Activated naive CD4-positive, alpha-beta T cell treated with anti-CD3 and anti-CD28 coated beads for 36 hours (primary cell): ENCODE data around the gene C16orf92. TPM values are rescaled to one million over a fixed set of nuclear protein-coding genes. Genes with fewer than 3 reads are reported as not detected.
A peak's percentile ranks its signal among the peaks of the same experiment; 100 is the strongest.
"Not testable (repeated sequence)": the region's sequence is repeated elsewhere in the genome, so short reads cannot be mapped to it uniquely, and the experiment has no call there.

Experiments used
- CTCF ChIA-PET: fragments of 350-600 bp; sonication (Branson Sonifier 250); formaldehyde crosslinking; loops from one replicate; lab custom pipeline; 2021; ENCODE audit warnings: antibody characterized with exemption; lab: Charles Lee
- DNase-seq: peaks from one replicate; pipeline ENCODE4 v3.0.0-alpha.2; 2020
- H3K27ac Mint-ChIP-seq: one replicate; pipeline ENCODE4 v1.8.0; 2021; ENCODE audit warnings: mild to moderate bottlenecking, mixed read lengths
- H3K27me3 Mint-ChIP-seq: one replicate; pipeline ENCODE4 v1.8.0; 2021; ENCODE audit warnings: low read depth, mixed read lengths
- H3K36me3 Mint-ChIP-seq: one replicate; pipeline ENCODE4 v1.8.0; 2021; ENCODE audit warnings: low read depth, mixed read lengths
- H3K4me1 Mint-ChIP-seq: one replicate; pipeline ENCODE4 v1.8.0; 2021; ENCODE audit warnings: low read depth, mixed read lengths
- H3K4me3 Mint-ChIP-seq: one replicate; pipeline ENCODE4 v1.8.0; 2021; ENCODE audit warnings: mild to moderate bottlenecking, moderate library complexity, mixed read lengths
- H3K9me3 Mint-ChIP-seq: one replicate; pipeline ENCODE4 v1.8.0; 2021; ENCODE audit warnings: mixed read lengths
- intact Hi-C: fragments of 100-400 bp; cut with micrococcal nuclease; formaldehyde crosslinking; loops from one replicate; pipeline ENCODE4 v1.15.1; 2023
- total RNA-seq, 2 experiments: library from RNA; stranded (reverse); gene quantifications; one replicate each; pipeline ENCODE4 v1.2.3, GENCODE V29; 2021

Gene C16orf92
- total RNA-seq, 2 experiments from 2014 or later = not detected

GRCh38 chr16:30032083-30032819 is 9.3 kb downstream of the C16orf92 start:
- DNase-seq = peak; percentile 81
- peaks cover 38% of the 10 kb centered on the region for H3K27me3 Mint-ChIP-seq
- CTCF ChIA-PET = interaction anchor here (0.5 to 3.8 kb wide), 42 partner anchors 9 to 420 kb away, joined by 3 to 26 read pairs (median 4); partner anchors contain the start of genes C16orf92, CDIPT, KCTD13 and TAOK2
- H3K27ac Mint-ChIP-seq = no peak overlapping the region
- no peaks in the 10 kb centered on the region for H3K36me3 Mint-ChIP-seq
- peaks cover 10% of the 10 kb centered on the region for H3K4me1 Mint-ChIP-seq
- intact Hi-C loops = loop anchor here (1.0 kb wide), 1 partner anchor 22 kb away; no protein-coding TSS in a partner anchor
- H3K4me3 Mint-ChIP-seq = no peak overlapping the region
- no peaks in the 10 kb centered on the region for H3K9me3 Mint-ChIP-seq

GRCh38 chr16:30033270-30033669 is 10.3 kb downstream of the C16orf92 start:
- Mint-ChIP-seq H3K4me3 (no peak overlapping the region), H3K27me3 (peaks cover 28% of the 10 kb centered on the region), H3K9me3 (no peaks in the 10 kb centered on the region), H3K27ac (no peak overlapping the region), H3K4me1 (peaks cover 9% of the 10 kb centered on the region), H3K36me3 (no peaks in the 10 kb centered on the region)
- DNase-seq = no peak
- CTCF ChIA-PET = interaction anchor here (0.7 to 3.8 kb wide), 11 partner anchors 10 to 1081 kb away, joined by 3 to 26 read pairs (median 6); partner anchors contain the start of genes C16orf92 and CDIPT
- intact Hi-C loops = no loop called here

DNA sequence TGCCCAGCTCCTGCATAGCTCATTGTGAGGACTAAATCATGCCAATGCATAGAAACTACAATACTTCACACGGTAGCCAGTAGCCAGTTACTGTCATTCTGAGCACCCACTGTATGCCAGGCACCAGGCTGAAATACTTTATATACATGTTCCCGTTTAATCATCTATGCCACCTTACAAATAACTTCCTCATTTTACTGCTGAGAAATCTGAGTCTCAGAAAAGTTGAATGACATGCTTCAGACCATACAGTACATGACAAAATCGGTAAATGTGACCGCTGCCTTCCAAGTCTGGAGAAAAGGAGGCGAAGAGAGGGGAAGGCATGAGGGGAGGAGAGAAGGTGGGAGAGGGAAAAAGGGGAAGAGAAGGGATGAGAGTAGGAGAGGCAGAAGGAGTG is 17.2 kb downstream of the C16orf92 start:
- CTCF ChIA-PET = interaction anchor here (0.8 to 1.6 kb wide), 5 partner anchors 8 to 349 kb away, joined by 3 to 7 read pairs (median 6); no protein-coding TSS in a partner anchor
- no peak for DNase-seq
- H3K9me3 Mint-ChIP-seq = no peaks in the 10 kb centered on the region
- intact Hi-C loops = no loop called here
- no peaks in the 10 kb centered on the region for H3K4me1 Mint-ChIP-seq
- no peak overlapping the region for H3K4me3 Mint-ChIP-seq
- H3K27ac Mint-ChIP-seq = no peak overlapping the region
- H3K27me3 Mint-ChIP-seq = peaks cover 2% of the 10 kb centered on the region
- no peaks in the 10 kb centered on the region for H3K36me3 Mint-ChIP-seq

- H3K4me3 Mint-ChIP-seq, H3K27me3 Mint-ChIP-seq, H3K36me3 Mint-ChIP-seq, DNase-seq, H3K27ac Mint-ChIP-seq, H3K4me1 Mint-ChIP-seq, H3K9me3 Mint-ChIP-seq, intact Hi-C loops: not testable (repeated sequence)
- CTCF ChIA-PET = interaction anchor here (0.6 to 1.6 kb wide), 3 partner anchors 9 to 15 kb away, joined by 6 to 7 read pairs (median 6); no protein-coding TSS in a partner anchor
These were observed 17.7 kb downstream of the C16orf92 start for GRCh38 chr16:30040690-30041089.

DNA sequence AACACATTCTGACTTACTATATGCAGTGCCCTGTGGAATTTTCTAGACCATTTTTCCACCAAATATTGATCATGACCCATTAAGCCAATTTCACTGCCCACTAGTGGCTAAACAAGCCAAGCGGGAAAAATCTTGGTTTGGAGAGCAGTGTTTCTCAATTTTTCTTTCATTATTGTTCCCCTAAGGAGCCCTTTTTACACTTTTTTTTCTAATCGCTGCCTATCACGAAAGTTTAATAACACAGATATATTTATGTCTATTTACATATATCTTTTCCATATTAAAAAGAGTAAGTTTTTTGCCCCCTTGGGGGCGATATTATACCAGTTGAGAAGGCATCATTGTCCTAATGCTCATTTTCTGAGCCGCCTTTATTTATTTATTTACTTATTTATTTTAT is 18.8 kb downstream of the C16orf92 start:
- Mint-ChIP-seq H3K9me3 (no peaks in the 10 kb centered on the region), H3K27me3 (no peaks in the 10 kb centered on the region), H3K36me3 (no peaks in the 10 kb centered on the region), H3K4me1 (no peaks in the 10 kb centered on the region), H3K4me3 (no peak overlapping the region), H3K27ac (no peak overlapping the region)
- no peak for DNase-seq
- intact Hi-C loops = no loop called here
- CTCF ChIA-PET = interaction anchor here (0.7 to 1.6 kb wide), 5 partner anchors 10 to 360 kb away, joined by 3 to 7 read pairs (median 4); no protein-coding TSS in a partner anchor

DNA sequence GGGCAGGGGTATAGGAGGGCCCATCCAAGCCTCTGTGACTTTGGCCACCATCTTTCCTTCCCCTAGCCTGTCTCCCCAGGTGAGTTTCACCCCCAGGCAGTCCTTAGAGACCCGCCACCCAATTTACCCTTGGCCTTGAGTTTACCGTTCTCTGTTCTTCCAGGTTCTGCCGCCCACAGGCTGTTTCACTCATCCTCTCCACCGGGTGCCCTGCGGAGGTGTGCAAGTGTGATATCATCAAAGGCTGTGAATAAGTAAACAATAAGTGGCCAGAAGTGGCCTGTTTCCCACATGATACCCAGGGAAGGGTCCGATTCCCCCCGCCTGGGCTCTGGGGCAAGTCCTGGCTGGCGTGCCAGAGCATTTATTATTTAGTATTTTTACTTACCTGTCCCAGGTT is 23.2 kb downstream of the C16orf92 start:
- Mint-ChIP-seq H3K27ac (no peak overlapping the region), H3K4me3 (no peak overlapping the region), H3K4me1 (no peaks in the 10 kb centered on the region), H3K27me3 (no peaks in the 10 kb centered on the region), H3K36me3 (no peaks in the 10 kb centered on the region), H3K9me3 (no peaks in the 10 kb centered on the region)
- no peak for DNase-seq
- CTCF ChIA-PET = interaction anchor here (2.4 kb wide), 1 partner anchor 14 kb away, joined by 6 read pairs; no protein-coding TSS in a partner anchor
- intact Hi-C loops = no loop called here

DNA sequence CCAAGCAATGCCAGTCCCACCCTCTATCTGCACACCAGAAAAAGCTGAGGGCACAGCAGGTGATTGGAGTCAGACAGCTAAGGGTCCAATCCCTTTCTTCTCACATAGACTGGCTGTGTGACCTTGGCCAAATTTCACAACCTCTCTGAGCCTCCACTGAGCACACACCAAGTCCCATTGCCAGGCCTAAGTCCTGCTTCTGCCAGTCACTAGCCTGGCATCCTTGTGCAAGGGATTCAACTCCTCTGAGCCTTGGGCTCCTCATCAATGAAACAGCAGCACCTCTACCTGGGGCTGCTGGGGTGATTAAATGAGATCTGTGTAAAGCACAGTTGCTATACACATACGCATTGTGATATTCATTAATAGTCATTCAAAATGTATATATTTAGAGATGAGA is 23.6 kb downstream of the C16orf92 start:
- Mint-ChIP-seq H3K27me3 (no peaks in the 10 kb centered on the region), H3K4me1 (peaks cover 2% of the 10 kb centered on the region), H3K4me3 (no peak overlapping the region), H3K9me3 (no peaks in the 10 kb centered on the region), H3K36me3 (no peaks in the 10 kb centered on the region), H3K27ac (no peak overlapping the region)
- intact Hi-C loops = no loop called here
- no peak for DNase-seq
- CTCF ChIA-PET = interaction anchor here (2.4 kb wide), 1 partner anchor 14 kb away, joined by 6 read pairs; no protein-coding TSS in a partner anchor

DNA sequence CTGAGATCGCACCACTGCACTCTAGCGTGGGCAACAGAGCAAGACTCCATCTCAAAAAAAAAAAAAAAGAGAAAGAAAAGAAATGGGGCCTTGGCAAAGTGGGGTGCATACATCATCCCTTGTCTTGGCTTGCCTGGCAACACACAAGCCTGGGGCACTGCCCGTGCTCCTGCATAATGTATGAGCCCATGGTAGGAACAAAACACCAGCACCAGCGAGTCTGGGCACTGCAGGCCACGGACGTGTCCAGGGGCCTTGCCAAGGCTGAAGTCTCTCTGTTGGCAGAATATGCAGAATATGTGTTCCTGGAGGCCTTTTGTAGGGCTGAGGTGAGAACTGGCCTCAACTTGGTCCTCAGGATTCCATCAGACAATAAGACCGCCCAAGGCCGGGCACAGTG is 26.9 kb downstream of the C16orf92 start:
- Mint-ChIP-seq H3K27me3 (no peaks in the 10 kb centered on the region), H3K9me3 (no peaks in the 10 kb centered on the region), H3K27ac (no peak overlapping the region), H3K4me3 (no peak overlapping the region), H3K4me1 (peaks cover 15% of the 10 kb centered on the region), H3K36me3 (no peaks in the 10 kb centered on the region)
- DNase-seq = no peak
- intact Hi-C loops = no loop called here
- CTCF ChIA-PET = interaction anchor here (0.7 to 1.8 kb wide), 3 partner anchors 18 to 271 kb away, joined by 3 to 9 read pairs (median 3); partner anchors contain the start of gene TLCD3B

DNA sequence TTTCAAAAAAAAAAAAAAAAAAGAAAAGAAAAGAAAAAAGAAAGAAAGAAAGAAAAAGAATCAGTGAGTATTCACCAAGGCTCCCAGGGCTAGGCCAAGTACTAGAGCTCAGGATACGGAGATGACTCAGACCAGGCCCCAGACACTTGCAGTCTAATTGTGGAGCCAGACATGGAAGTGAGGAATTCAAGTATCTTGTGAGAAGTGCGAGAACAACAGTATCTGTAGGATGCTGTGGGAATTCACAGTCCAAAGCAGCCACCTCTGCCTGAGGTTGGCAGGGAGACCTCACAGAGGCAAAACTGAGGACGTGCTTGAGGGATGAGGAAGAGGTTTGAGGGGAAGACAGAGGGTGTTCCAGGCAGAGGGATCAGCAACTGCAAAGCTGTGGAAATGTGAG is 28.5 kb downstream of the C16orf92 start:
- DNase-seq = no peak

GRCh38 chr16:30052671-30053372 is 29.8 kb downstream of the C16orf92 start:
- H3K27ac Mint-ChIP-seq = peak overlapping the region; percentile 48
- DNase-seq = peak; percentile 95
- intact Hi-C loops = loop anchor here (1.0 to 2.0 kb wide), 3 partner anchors 11 to 70 kb away; partner anchors contain the start of gene MAPK3
- H3K9me3 Mint-ChIP-seq = no peaks in the 10 kb centered on the region
- H3K4me3 Mint-ChIP-seq = peak overlapping the region; percentile 87
- peaks cover 20% of the 10 kb centered on the region for H3K4me1 Mint-ChIP-seq
- no peaks in the 10 kb centered on the region for H3K27me3 Mint-ChIP-seq
- H3K36me3 Mint-ChIP-seq = no peaks in the 10 kb centered on the region
- CTCF ChIA-PET = interaction anchor here (1.0 kb wide), 2 partner anchors 8 to 20 kb away, joined by 3 to 5 read pairs; no protein-coding TSS in a partner anchor

More for the DNA sequence above, 28.5 kb downstream of the C16orf92 start:
- CTCF ChIA-PET = interaction anchor here (0.6 to 1.2 kb wide), 3 partner anchors 11 to 135 kb away, joined by 3 to 7 read pairs (median 6); no protein-coding TSS in a partner anchor
- Mint-ChIP-seq H3K27me3 (no peaks in the 10 kb centered on the region), H3K4me1 (peaks cover 20% of the 10 kb centered on the region), H3K27ac (no peak overlapping the region), H3K4me3 (peak overlapping the region; percentile 87), H3K9me3 (no peaks in the 10 kb centered on the region), H3K36me3 (no peaks in the 10 kb centered on the region)
- intact Hi-C loops = no loop called here

- intact Hi-C loops = loop anchor here (1.0 to 2.0 kb wide), 3 partner anchors 11 to 69 kb away; partner anchors contain the start of gene MAPK3
- CTCF ChIA-PET = interaction anchor here (0.7 to 1.0 kb wide), 2 partner anchors 21 to 26 kb away, joined by 3 read pairs; no protein-coding TSS in a partner anchor
- Mint-ChIP-seq H3K4me1 (peaks cover 20% of the 10 kb centered on the region), H3K9me3 (no peaks in the 10 kb centered on the region), H3K27me3 (no peaks in the 10 kb centered on the region), H3K4me3 (peak overlapping the region; percentile 87), H3K36me3 (no peaks in the 10 kb centered on the region), H3K27ac (no peak overlapping the region)
- no peak for DNase-seq
These were observed 30.5 kb downstream of the C16orf92 start for GRCh38 chr16:30053376-30054015.
